Cerebellar nuclear complex (tissue), 1 donor: ENCODE data around the gene POLR2J.
"Not testable (repeated sequence)": the region's sequence is repeated elsewhere in the genome, so short reads cannot be mapped to it uniquely, and the experiment has no call there.

ENCODE experiments used
- DNase-seq, 2 experiments: peaks; one replicate each; lab custom pipeline; 2025; lab: John Stamatoyannopoulos, UW

The POLR2J gene

GRCh38 chr7:102478314-102479208 is at the start of gene POLR2J:
Gene POLR2J, minus strand, starts transcription at chr7:102478922. Its CDS starts 62 bp downstream, at chr7:102478860.
- not testable (repeated sequence) for DNase-seq

GRCh38 chr7:102527822-102528793 is 49.4 kb upstream of the POLR2J start:
- not testable (repeated sequence) for DNase-seq

DNA sequence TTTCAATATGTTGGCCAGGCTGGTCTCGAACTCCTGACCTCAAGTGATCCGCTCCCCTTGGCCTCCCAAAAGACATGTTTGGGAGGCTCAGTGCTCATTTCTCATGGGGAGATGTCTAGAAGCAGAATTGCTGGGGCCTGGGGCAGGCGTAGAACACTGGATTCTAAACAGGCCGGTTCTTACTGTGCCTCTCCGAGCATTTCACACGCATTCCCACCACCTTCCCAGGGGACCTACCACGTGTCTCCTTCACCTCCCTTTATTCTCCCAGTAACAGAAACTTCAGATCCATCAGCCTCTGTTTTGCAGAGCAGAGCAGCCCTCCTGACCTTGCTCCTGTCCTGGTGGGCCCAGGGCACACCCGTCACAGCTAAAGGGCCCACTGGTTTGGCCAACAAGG is 48.5 kb upstream of the POLR2J start:
- not testable (repeated sequence) for DNase-seq

GRCh38 chr7:102524803-102525202 is 46.1 kb upstream of the POLR2J start:
- not testable (repeated sequence) for DNase-seq

DNA sequence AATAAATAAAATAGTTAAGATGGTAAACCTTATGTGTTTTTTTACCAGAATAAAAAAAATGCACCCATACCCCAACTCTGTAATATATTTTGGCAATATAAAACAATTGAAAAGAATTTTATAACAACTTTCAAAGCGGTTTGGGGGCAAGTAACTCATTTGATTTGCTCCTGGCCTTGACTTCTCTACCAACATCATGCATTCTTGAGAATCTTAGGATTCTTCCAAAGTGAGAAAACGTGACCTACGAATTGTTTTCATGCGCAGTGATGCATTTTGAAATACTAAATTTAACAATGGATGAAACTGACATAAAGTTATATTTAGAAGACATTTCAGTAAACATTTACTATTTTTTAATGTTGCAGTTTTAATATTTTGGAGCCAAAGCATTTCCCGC is 42.1 kb upstream of the POLR2J start:
- DNase-seq = not testable (repeated sequence)

- DNase-seq = not testable (repeated sequence)
Measured at GRCh38 chr7:102517550-102518147, 38.9 kb upstream of the POLR2J start, which contains the start of gene RASA4B. Gene RASA4B, minus strand, starts transcription at chr7:102517777. Its CDS starts 67 bp downstream, at chr7:102517710.

GRCh38 chr7:102516951-102517350 is 38.2 kb upstream of the POLR2J start:
- DNase-seq = not testable (repeated sequence)

DNA sequence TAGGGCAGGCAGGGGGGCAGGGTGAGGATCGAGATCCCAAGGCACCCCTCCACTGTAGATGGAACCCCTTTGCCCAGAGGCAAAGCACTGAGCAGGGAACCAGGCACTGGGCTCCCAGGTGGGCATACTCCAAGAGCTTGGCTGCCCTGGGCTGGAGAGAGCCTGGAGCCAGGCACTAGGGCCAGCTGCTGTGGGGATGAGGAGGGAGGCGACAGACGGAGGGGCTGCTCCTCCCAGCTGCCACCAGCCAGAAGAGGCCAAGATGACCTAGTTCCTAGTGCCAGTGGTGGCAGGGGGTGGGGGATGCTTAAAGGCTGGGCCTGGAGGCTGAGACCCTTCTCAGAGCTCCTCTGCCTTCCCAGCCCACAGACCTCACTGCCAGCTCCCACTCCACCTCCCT is 37.2 kb upstream of the POLR2J start:
- not testable (repeated sequence) for DNase-seq

GRCh38 chr7:102514881-102515721 is 36.4 kb upstream of the POLR2J start:
- DNase-seq = not testable (repeated sequence)

DNA sequence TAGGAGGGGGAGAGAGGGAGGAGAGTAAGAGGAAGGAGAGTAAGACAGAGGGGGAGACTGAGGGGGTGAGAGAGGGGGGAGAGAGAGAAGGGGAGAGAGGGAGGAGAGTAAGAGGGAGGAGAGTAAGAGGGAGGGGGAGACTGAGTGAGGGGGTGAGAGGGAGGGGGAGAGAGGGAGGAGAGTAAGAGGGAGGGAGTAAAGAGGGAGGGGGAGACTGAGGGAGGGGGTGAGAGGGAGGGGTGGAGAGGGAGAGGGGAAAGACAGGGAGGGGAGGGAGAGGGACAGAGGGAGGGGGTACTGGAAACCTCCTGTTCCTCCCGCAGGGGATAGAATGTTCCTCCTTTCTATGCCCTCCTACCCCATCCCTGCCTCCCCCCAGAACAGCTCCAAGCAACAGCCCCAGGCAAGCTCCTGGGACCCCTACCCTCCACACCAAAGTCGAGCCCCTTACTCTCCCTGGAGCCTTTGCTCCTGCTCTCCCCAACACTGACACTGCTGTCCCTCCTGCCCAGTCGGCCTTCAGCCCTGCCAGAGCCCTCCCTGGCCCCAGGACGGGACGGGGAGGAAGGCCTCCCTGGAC is 34.0 kb upstream of the POLR2J start:
- not testable (repeated sequence) for DNase-seq

DNA sequence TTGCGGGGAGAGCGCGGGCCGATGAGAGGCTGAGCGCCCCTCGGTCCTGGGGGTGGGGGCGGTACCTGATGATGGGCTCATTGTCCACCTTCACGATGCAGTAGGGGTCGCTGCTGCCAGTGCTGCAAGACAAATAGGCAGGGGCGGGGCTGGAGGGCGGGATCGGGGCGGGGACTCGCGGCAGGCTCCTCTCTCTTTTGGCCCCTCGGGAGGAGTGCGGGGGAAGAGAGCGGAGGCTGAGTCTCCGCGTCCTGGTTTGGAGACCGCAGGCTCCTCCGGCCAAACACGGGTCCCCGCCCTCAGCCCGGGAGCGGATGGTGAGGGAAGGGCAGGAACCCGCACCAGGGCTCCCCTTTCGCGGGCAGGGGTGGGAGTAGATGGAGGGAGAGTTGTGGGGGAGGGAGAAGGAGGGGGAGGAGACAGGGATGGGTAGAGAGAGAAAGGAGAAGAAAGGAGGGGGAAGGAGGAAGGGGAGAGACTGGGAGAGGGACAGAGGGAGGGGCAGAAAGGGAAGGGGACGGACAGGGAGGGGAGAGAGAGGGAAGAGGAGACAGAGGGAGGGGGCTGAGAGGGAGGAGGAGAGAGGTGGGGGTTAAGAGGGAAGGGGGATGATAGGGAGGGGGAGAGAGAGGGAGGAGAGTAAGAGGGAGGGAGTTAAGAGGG is 33.3 kb upstream of the POLR2J start:
- DNase-seq = not testable (repeated sequence)

DNA sequence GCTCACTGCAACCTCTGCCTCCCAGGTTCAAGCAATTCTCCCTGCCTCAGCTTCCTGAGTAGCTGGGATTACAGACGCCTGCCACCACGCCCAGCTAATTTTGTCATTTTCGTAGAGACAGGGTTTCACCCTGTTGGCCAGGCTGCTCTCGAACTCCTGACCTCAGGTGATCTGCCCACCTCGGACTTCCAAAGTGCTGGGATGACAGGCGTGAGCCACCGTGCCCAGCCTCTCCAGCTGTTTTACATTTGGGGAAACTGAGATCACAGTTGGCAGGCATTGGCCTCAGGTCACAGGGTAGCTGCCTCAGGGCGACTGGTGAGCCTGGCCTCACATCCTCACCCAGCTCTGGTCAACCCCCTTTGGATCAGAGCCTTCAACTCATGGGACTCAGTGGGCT is 31.9 kb upstream of the POLR2J start:
- DNase-seq = not testable (repeated sequence)

DNA sequence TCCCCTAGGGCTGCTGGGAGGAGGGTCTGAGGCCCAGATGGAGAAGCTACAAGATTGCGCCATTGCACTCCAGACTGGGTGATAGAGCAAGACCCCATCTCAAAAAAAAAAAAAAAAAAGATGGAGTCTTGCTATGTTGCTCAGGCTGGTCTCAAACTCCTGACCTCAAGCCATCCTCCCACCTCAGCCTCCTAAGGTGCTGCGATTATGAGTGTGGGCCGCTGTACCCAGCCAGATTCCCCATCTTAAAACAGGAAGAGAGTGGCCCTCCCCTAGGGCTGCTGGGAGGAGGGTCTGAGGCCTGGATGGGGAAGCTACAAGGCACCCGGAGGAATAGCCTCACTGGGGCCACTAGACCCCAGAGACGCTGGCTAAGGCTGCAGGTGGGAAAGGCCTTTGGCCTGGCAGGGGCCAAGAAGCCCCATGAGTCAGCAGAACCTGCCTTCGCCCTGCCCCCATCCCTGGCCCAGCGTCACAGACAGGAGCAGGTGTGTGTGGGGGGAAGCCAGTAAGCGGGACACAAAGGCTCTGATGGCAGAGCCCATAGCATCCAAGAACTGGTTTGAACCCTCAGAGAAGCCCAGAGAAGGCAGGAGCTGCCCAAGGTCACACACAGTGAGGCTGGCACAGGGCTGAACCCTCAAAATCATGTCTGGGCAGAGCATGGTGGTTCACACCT is 28.8 kb upstream of the POLR2J start:
- not testable (repeated sequence) for DNase-seq

GRCh38 chr7:102505298-102506185 is 26.8 kb upstream of the POLR2J start:
- DNase-seq = not testable (repeated sequence)

- DNase-seq = not testable (repeated sequence)
Measured at GRCh38 chr7:102503141-102503540, 24.4 kb upstream of the POLR2J start.

DNA sequence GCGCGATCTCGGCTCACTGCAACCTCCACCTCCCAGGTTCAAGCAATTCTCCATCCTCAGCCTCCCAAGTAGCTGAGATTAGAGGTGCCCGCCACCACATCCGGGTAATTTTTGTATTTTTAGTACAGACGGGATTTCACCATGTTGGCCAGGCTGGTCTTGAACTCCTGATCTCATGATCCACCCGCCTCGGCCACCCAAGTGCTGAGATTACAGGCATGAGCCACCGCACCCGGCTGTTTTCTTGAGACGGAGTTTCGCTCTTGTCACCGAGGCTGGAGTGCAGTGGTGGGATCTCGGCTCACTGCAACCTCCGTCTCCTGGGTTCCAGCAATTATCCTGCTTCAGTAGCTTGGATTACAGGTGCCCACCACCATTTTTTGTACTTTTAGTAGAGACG is 19.6 kb upstream of the POLR2J start:
- not testable (repeated sequence) for DNase-seq

DNA sequence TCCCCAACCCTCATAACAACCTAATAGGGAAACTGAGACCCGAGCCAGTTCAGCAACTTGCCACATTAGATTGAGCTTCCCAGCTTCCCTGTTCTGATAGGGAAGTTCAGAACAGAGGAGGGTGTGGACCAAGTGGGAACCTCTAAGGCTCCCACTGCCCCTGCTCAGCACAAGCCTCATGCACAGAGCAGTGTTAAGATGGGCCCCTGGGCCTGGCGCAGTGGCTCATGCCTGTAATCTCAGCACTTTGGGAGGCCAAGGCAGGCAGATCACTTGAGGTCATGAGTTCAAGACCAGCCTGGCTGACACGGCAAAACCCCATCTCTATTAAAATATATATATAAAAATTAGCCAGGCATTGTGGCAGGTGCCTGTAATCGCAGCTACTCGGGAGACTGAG is 18.6 kb upstream of the POLR2J start:
- not testable (repeated sequence) for DNase-seq

- DNase-seq = not testable (repeated sequence)
Measured at GRCh38 chr7:102496861-102497260, 18.1 kb upstream of the POLR2J start.
